Naive thymus-derived CD8-positive, alpha-beta T cell (primary cell): ENCODE results near the gene MTFMT. TPM values are rescaled to one million over a fixed set of nuclear protein-coding genes. Genes with fewer than 3 reads are reported as not detected.

Source experiments
- ATAC-seq, 2 donors: fragments of 150-1000 bp; cut with Tn5 transposase in 1 of 2; sonication (Bioruptor Pico), chemical (Tn5 transposase) in 1 of 2; 1 replicate in 1 of 2; 2 replicates in 1 of 2; pipeline ENCODE4 v1.10.0; 2021; ENCODE audit warnings: mild to moderate bottlenecking in 2 of 2, moderate library complexity in 2 of 2
- POLR2A ChIA-PET: fragments of 350-600 bp; sonication (Branson Sonifier 250); formaldehyde crosslinking; loops from one replicate; lab custom pipeline; 2021; ENCODE audit warnings: antibody characterized with exemption; lab: Charles Lee
- DNase-seq, 10 donors: peaks; one replicate each; pipeline versions ENCODE4 v3.0.0 to v3.0.0-alpha.2; 2020 to 2022
- H3K27ac Mint-ChIP-seq, 10 donors: one replicate each; pipeline ENCODE4 v1.8.0; 2020 to 2022; ENCODE audit warnings: mild to moderate bottlenecking in 10 of 10, mixed read lengths in 10 of 10, moderate library complexity in 4 of 10, inconsistent platforms in 1 of 10
- H3K27me3 Mint-ChIP-seq, 5 donors: one replicate each; pipeline ENCODE4 v1.8.0; 2021 to 2022; ENCODE audit warnings: mixed read lengths in 5 of 5
- H3K36me3 Mint-ChIP-seq, 3 donors: one replicate each; pipeline ENCODE4 v1.8.0; 2020 to 2022; ENCODE audit warnings: mixed read lengths in 3 of 3, mild to moderate bottlenecking in 2 of 3, inconsistent platforms in 1 of 3
- H3K4me1 Mint-ChIP-seq, 4 donors: one replicate each; pipeline ENCODE4 v1.8.0; 2021 to 2022; ENCODE audit warnings: mixed read lengths in 4 of 4
- H3K4me3 Mint-ChIP-seq, 10 donors: one replicate each; pipeline ENCODE4 v1.8.0; 2020 to 2022; ENCODE audit warnings: mild to moderate bottlenecking in 10 of 10, mixed read lengths in 10 of 10, moderate library complexity in 6 of 10, inconsistent platforms in 1 of 10
- H3K9me3 Mint-ChIP-seq, 9 donors: one replicate each; pipeline ENCODE4 v1.8.0; 2020 to 2022; ENCODE audit warnings: mixed read lengths in 9 of 9, mild to moderate bottlenecking in 3 of 9, inconsistent platforms in 1 of 9, moderate library complexity in 1 of 9
- polyA plus RNA-seq, 3 donors: library from polyadenylated mRNA; unstranded; fragments of 300-500 nt; fragmentation: Illumina TruSeq; gene quantifications; one replicate each; pipeline ENCODE4 v1.2.3, GENCODE V29; 2021
- total RNA-seq, 8 experiments: library from RNA in 2 of 8; stranded (reverse) in 2 of 8; gene quantifications; one replicate each; pipeline ENCODE4 v1.2.3 and lab custom pipeline; 2021 to 2026

Gene MTFMT
- total and polyA plus RNA-seq, 5 experiments from 2014 or later: 19.4 to 30.2 (median 21.2) TPM

GRCh38 chr15:64993290-64993689 is 36.1 kb downstream of the MTFMT start:
- DNase-seq (no peak), ATAC-seq (no peak)
- H3K9me3 Mint-ChIP-seq: no peaks in the 10 kb centered on the region
- no peak overlapping the region for H3K27ac Mint-ChIP-seq
- no peaks in the 10 kb centered on the region for H3K27me3 Mint-ChIP-seq
- H3K36me3 Mint-ChIP-seq: no peaks in the 10 kb centered on the region
- peaks cover 8 to 20% (median 19%) of the 10 kb centered on the region in 4 donors for H3K4me1 Mint-ChIP-seq
- POLR2A ChIA-PET: no interaction called here
- H3K4me3 Mint-ChIP-seq: peak overlapping the region in 1 of 10 donors; percentile 12

- H3K4me3 Mint-ChIP-seq: peak overlapping the region in 6 of 10 donors; percentile 4 to 71 (median 42)
- peak overlapping the region in 2 of 10 donors; percentile 7 to 10 for H3K27ac Mint-ChIP-seq
These were observed 37.8 kb downstream of the MTFMT start for GRCh38 chr15:64991536-64992135.

DNA sequence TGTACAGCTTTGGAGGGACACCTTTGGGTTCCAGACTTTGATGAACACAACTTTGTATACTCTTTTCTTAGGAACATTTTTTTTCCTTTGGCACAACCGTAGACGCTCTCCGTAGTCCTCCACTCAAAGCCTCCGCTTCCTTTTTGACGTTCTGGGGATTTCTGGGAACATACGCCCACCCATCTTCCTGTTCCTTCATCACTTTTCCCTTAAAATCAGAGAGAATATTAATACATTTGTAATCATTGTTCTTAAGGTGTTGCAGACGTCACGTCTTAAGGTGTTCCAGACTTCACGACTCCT is 39.3 kb downstream of the MTFMT start:
- Mint-ChIP-seq H3K4me3 (peak overlapping the region; percentile 92 to 99 (median 96)), H3K36me3 (no peaks in the 10 kb centered on the region), H3K27me3 (no peaks in the 10 kb centered on the region), H3K9me3 (no peaks in the 10 kb centered on the region), H3K4me1 (peaks cover 14 to 45% (median 42%) of the 10 kb centered on the region in 4 donors), H3K27ac (peak overlapping the region; percentile 92 to 99 (median 96))
- ATAC-seq (no peak), DNase-seq (no peak)
- POLR2A ChIA-PET: interaction anchor here (0.6 kb wide), 2 partner anchors 11 to 197 kb away, joined by 3 to 6 read pairs; no protein-coding TSS in a partner anchor

More at GRCh38 chr15:64991536-64992135, 37.8 kb downstream of the MTFMT start:
- ATAC-seq (no peak), DNase-seq (no peak)
- H3K9me3 Mint-ChIP-seq: no peaks in the 10 kb centered on the region
- peaks cover 13 to 36% (median 34%) of the 10 kb centered on the region in 4 donors for H3K4me1 Mint-ChIP-seq
- POLR2A ChIA-PET: interaction anchor here (0.7 kb wide), 1 partner anchor 20 kb away, joined by 6 read pairs; no protein-coding TSS in a partner anchor
- no peaks in the 10 kb centered on the region for H3K36me3 Mint-ChIP-seq
- no peaks in the 10 kb centered on the region for H3K27me3 Mint-ChIP-seq

- Mint-ChIP-seq H3K4me3 (peak within 1 kb of the TSS; percentile 94 to 99 (median 98)), H3K4me1 (peaks cover 15 to 48% (median 46%) of the 10 kb centered on the region in 4 donors), H3K27me3 (no peaks in the 10 kb centered on the region), H3K9me3 (no peaks in the 10 kb centered on the region), H3K27ac (peak within 1 kb of the TSS; percentile 92 to 99 (median 97)), H3K36me3 (peaks cover 0 to 3% (median 0%) of the 10 kb centered on the region in 3 donors)
- ATAC-seq (peak; percentile 89 to 90), DNase-seq (peak; percentile 80 to 93 (median 88))
- POLR2A ChIA-PET: interaction anchor here (0.6 to 1.1 kb wide), 4 partner anchors 10 to 315 kb away, joined by 3 to 6 read pairs (median 3); partner anchors contain the start of gene RNU5B-1
These were observed 39.8 kb downstream of the MTFMT start, which contains the start of gene SPG21 for GRCh38 chr15:64989416-64990167. Gene SPG21 (minus strand): TSS chr15:64989914. CDS start chr15:64983569, 6,345 bp downstream.

DNA sequence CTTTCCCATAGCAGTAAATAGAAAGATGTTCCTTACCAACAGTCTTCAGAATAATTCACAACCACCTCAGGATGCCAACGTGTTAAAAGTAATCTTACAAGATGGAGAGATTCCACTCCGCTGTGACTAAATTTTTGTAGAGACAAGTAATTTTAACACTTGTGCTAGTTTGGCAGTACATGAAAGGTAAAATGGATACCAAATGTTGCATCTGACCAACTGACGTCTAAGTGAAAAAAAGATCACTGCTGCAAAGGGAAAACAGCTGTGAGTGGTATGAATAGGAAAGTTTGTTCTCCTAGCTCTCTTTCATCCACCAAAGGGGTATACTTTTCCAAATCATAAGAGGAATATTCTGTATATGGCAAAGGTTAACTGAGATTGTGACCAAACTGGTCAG is 42.3 kb downstream of the MTFMT start:
- Mint-ChIP-seq H3K27ac (peak overlapping the region in 4 of 10 donors; percentile 4 to 36 (median 15)), H3K4me3 (peak overlapping the region in 6 of 10 donors; percentile 10 to 45 (median 29)), H3K9me3 (no peaks in the 10 kb centered on the region), H3K27me3 (no peaks in the 10 kb centered on the region), H3K36me3 (peaks cover 0 to 13% (median 0%) of the 10 kb centered on the region in 3 donors), H3K4me1 (peaks cover 15 to 58% (median 53%) of the 10 kb centered on the region in 4 donors)
- no peak for DNase-seq
- ATAC-seq: no peak
- POLR2A ChIA-PET: no interaction called here

GRCh38 chr15:64985366-64986033 is 43.9 kb downstream of the MTFMT start:
- POLR2A ChIA-PET: interaction anchor here (1.2 kb wide), 1 partner anchor 822 kb away, joined by 3 read pairs; no protein-coding TSS in a partner anchor
- Mint-ChIP-seq H3K9me3 (no peaks in the 10 kb centered on the region), H3K36me3 (peaks cover 0 to 24% (median 0%) of the 10 kb centered on the region in 3 donors), H3K4me1 (peaks cover 15 to 55% (median 49%) of the 10 kb centered on the region in 4 donors), H3K4me3 (peak overlapping the region in 1 of 10 donors; percentile 20), H3K27ac (peak overlapping the region in 7 of 10 donors; percentile 9 to 70 (median 62)), H3K27me3 (no peaks in the 10 kb centered on the region)
- ATAC-seq (no peak), DNase-seq (no peak)

GRCh38 chr15:64982472-64982871 is 47.0 kb downstream of the MTFMT start:
- H3K4me3 Mint-ChIP-seq: no peak overlapping the region
- no peak for DNase-seq
- POLR2A ChIA-PET: no interaction called here

DNA sequence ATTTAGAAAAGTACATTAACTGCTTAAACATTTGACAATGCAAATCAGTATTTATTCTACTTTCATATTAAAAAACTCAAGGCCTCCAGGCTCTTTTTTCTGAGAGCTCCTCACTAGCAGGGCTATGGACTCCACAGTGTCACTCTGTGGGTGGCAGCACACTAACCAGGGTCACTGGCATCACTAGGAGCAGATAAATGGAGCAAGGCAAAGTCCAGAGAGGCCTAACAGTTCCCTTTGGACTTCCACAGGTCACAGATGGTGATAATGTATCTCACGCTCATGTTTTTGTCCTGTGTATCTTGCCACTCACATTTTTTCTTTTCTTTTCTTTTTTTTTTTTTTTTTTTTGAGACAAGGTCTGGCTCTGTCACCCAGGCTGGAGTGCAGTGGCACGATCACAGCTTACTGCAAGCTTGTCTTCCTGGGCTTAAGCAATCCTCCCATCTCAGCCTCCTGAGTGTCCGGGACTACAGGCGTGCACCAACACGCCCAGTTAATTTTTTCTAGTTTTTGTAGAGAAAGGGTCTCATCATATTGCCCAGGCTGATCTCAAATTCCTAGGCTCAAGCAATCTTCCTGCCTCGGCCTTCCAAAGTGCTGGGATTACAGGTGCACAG is 47.5 kb downstream of the MTFMT start:
- POLR2A ChIA-PET: no interaction called here
- H3K36me3 Mint-ChIP-seq: peaks cover 0 to 53% (median 15%) of the 10 kb centered on the region in 3 donors
- H3K9me3 Mint-ChIP-seq: no peaks in the 10 kb centered on the region
- H3K27me3 Mint-ChIP-seq: no peaks in the 10 kb centered on the region
- ATAC-seq (no peak), DNase-seq (no peak)
- H3K4me1 Mint-ChIP-seq: peaks cover 4 to 29% (median 20%) of the 10 kb centered on the region in 4 donors
- H3K27ac Mint-ChIP-seq: peak overlapping the region in 1 of 10 donors; percentile 14
- no peak overlapping the region for H3K4me3 Mint-ChIP-seq

More at GRCh38 chr15:64982472-64982871, 47.0 kb downstream of the MTFMT start:
- Mint-ChIP-seq H3K4me1 (peaks cover 5 to 34% (median 25%) of the 10 kb centered on the region in 4 donors), H3K27ac (peak overlapping the region in 3 of 10 donors; percentile 8 to 49 (median 14)), H3K36me3 (peaks cover 0 to 47% (median 13%) of the 10 kb centered on the region in 3 donors), H3K27me3 (no peaks in the 10 kb centered on the region), H3K9me3 (no peaks in the 10 kb centered on the region)
- no peak for ATAC-seq

DNA sequence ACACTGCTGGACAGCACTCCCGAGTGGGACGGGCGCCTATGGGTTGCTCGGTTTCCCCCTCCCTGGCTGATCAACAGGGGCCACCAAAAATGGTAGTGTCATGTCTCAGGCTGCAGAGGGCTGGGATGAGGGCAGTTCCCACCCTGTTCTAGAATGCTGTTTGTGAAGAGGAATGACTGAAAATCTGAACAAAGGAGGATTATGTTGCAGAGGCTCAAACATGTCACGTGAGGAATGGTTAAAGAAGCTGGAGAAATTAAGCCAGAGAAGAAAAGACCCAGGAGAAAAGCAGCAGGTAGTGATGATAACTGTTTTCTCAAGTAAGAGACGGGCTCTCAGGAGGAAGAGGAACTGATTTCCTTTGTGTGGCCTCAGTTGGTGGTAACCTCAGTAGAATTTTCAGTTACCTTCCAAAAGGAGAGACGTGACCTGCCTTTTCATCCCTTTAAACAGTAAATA is 50.2 kb downstream of the MTFMT start:
- H3K4me3 Mint-ChIP-seq: no peak overlapping the region
- H3K36me3 Mint-ChIP-seq: peaks cover 0 to 70% (median 21%) of the 10 kb centered on the region in 3 donors
- no peaks in the 10 kb centered on the region for H3K27me3 Mint-ChIP-seq
- no peaks in the 10 kb centered on the region for H3K9me3 Mint-ChIP-seq
- ATAC-seq: no peak
- H3K4me1 Mint-ChIP-seq: peaks cover 0 to 11% (median 4%) of the 10 kb centered on the region in 4 donors
- H3K27ac Mint-ChIP-seq: peak overlapping the region in 3 of 10 donors; percentile 2 to 73 (median 2)
- no peak for DNase-seq
- POLR2A ChIA-PET: interaction anchor here (0.6 kb wide), 1 partner anchor 11 kb away, joined by 3 read pairs; the partner anchor contains the start of gene SPG21

DNA sequence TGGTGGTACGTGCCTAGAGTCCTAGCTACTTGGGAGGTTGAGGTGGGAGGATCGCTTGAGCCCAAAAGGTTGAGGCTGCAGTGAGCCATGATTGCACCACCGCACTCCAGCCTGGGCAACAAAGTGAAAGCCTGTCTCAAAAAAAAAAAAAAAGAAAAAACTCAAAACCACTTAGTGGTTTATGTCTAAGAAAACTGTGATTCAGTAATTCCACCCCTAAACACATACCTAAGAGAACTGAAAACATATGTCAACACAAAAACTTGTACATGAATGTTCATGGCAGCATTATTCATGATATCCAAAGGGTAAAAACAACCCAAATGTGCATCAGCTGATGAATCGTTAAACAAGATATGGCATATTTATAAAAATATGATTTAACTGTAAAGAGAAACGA is 54.0 kb downstream of the MTFMT start:
- POLR2A ChIA-PET: interaction anchor here (0.6 to 0.7 kb wide), 2 partner anchors 13 to 807 kb away, joined by 3 to 4 read pairs; no protein-coding TSS in a partner anchor
- no peak for ATAC-seq
- no peak overlapping the region for H3K4me3 Mint-ChIP-seq
- peaks cover 0 to 2% (median 0%) of the 10 kb centered on the region in 4 donors for H3K4me1 Mint-ChIP-seq
- H3K27ac Mint-ChIP-seq: no peak overlapping the region
- DNase-seq: no peak
- H3K27me3 Mint-ChIP-seq: no peaks in the 10 kb centered on the region
- H3K36me3 Mint-ChIP-seq: peaks cover 0 to 77% (median 29%) of the 10 kb centered on the region in 3 donors
- no peaks in the 10 kb centered on the region for H3K9me3 Mint-ChIP-seq

- Mint-ChIP-seq H3K9me3 (no peaks in the 10 kb centered on the region), H3K36me3 (peaks cover 0 to 73% (median 19%) of the 10 kb centered on the region in 3 donors), H3K4me3 (no peak overlapping the region), H3K27ac (no peak overlapping the region), H3K27me3 (no peaks in the 10 kb centered on the region), H3K4me1 (no peaks in the 10 kb centered on the region)
- POLR2A ChIA-PET: no interaction called here
- ATAC-seq (no peak), DNase-seq (no peak)
These were observed 58.7 kb downstream of the MTFMT start for GRCh38 chr15:64970698-64971097.
